HT1080 (cell line): ENCODE data around the gene SH3RF3. TPM values are rescaled to one million over a fixed set of nuclear protein-coding genes. Genes with fewer than 3 reads are reported as not detected.

ENCODE experiments used
- DNase-seq: peaks from one replicate; pipeline ENCODE4 v3.0.0-alpha.2; 2015; ENCODE audit warnings: low read depth
- total RNA-seq: library from RNA; depleted of rRNA; stranded (reverse); fragments of >200 nt; shearing (Covaris generic); gene quantifications from 2 replicates; pipeline ENCODE4 v1.2.3, GENCODE V29; 2014

Gene SH3RF3
- total RNA-seq, 1 experiment from 2014 or later, result 5.0 TPM

GRCh38 chr2:109258905-109259540 lies 130.0 kb downstream of the SH3RF3 start:
- DNase-seq, result no peak

DNA sequence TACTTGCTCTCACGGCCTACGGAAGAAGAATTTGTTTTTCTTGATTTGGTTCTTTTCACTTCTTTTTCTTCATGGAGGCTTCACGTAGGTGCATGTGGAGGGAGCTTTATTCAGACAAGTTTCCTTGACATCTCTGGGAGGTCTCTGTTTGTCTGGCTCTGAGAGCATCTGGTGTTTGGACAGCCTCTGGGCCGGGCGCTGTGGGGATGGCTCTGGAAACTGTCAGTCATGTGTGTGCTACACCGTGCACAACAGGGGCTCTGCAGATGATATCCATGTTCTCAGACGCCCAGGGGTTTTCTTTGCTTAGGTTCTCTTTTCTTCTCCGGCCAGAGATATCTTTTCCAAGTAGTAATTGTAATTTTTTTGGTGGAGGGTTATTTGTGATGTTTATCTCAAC lies 130.7 kb downstream of the SH3RF3 start:
- no peak for DNase-seq

DNA sequence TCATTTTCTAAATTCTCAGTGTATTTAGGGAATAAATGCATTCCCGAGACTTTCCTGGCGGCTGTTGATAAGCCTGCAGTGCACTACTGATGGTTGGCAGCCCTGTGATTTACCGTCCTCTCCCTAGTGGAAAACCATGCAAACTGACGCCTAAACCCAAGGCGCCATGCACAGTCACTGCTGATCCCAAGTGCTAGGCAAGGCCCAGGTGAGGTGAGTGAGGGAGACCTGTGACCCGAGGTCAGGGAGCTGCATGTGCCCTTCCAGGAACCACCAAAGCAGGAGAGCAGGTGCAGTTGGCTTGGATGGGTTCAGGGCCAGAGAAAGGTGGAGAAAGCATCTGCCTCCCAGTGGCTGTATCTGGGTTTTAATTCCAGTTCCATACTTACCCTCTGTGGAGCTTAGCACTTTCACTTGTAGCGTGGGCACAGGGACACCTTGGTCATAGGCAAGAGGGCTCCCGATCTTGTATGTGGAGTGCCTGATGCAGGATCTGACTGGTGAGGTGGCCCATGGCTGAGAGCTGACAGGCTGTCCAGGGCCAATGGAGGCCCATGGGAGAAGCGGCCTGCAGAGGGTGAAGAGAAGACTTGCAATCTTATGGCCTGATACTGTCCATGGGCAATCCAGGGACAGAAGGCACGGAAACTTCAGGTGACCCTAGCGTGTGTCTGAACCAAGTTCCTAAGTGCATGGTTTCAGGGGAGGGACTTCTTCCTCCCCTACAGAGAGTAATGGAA lies 131.3 kb downstream of the SH3RF3 start:
- no peak for DNase-seq

- DNase-seq, result peak; percentile 15
These were observed 132.1 kb downstream of the SH3RF3 start for GRCh38 chr2:109260886-109261700.

DNA sequence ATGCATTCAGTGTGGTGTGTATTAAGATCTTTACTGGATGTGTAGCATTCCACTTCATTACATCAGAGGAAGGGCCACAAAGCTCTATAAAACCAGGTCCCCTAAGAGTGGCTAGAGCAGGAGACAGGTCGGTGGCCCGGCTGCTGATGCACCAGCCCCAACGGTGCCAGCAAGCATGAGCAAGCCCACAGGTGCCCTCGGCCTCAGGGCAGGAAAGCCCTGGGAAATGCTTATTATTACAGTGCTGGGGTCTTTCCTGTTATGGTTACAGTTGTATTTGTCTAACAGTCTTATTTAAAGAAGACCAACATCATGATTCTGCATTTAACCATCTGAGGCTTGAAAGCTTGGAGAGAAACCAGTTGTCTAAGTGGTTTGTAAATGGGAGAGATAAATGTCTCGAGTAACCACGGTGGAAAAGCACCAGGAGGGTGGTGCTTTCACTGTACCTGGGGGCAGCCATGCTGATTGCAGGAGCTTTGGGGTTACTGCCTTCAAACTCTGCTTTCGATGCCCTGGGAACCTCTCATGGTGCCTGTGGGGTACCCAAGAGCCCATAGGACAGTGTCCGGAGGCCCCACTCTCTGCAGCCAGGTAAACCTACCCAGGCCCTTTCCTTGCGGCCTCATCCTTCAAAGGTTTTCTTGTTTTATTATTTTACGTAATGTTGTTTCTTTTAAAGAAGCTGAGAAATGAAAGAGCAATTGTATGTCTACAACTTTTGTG lies 133.1 kb downstream of the SH3RF3 start:
- no peak for DNase-seq

DNA sequence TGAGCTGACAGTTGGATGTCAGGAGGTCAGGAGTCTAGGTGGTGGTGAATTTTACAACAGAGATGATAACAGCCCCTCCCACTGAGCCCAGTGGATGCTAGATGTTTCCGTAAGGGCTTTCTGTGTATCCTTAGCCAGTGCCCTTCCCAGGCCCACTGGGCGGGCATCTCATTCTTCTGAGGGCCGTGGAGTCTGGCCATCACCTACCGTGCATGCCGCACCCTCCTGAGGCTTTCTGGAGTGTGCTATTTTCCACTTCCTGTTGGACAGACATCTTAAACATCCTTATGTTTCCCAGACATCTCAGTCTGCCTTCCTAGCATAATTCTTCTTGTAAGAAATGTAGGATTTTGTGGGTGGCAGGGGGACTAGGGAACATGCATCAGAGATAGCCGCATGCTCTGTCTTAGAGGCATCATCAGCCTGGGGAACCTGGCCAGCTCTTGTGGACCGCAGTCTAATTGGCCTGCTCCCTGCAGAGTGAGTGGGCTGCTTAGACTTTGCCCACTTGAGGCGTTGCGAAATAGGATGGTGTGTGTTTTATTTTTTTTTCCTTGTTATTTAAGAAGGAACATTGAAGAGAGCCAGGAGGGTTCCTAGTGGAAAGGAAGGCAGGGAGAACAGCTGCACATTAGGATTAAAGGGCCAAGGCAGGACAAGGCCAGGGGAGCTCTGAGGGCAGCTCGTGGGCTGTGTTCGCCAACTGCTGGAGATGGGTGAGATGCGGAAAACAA lies 135.8 kb downstream of the SH3RF3 start:
- DNase-seq, result no peak

DNA sequence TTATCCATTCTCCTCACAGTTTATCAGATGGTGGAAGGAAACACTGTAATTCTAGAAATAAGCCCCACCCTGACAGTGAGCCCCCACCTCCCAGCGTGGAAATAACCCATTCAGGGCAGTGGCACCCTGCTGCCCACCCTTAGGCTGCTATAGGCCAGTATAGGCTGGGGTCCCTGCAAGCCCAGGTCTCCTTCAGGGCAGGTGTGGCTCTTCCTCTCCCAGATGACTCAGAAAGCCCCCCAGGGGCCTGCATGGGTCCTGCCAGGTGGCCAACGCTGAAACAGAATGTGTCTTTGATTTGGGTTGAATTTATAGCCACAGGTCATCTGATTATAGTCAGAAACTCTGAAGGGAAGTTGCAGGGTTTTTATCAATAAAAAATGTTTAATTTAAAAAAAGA lies 136.4 kb downstream of the SH3RF3 start:
- no peak for DNase-seq

DNA sequence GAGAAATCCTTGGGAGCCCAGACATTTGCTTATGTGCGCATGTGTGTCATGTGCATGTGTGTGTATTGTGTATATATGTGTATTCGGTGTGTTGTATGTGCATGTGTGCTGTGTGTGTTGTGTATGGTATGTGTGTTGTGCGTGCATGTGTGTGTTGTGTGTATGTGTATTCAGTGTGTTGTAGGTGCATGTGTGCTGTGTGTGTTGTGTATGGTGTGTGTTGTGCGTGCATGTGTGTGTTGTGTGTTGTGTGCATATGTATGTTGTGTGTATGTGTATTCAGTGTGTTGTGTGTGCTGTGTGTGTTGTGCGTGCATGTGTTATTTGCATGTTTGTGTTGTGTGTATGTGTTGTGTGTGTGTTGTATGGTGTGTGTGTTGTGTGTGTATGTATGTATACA lies 136.9 kb downstream of the SH3RF3 start:
- DNase-seq, result no peak

DNA sequence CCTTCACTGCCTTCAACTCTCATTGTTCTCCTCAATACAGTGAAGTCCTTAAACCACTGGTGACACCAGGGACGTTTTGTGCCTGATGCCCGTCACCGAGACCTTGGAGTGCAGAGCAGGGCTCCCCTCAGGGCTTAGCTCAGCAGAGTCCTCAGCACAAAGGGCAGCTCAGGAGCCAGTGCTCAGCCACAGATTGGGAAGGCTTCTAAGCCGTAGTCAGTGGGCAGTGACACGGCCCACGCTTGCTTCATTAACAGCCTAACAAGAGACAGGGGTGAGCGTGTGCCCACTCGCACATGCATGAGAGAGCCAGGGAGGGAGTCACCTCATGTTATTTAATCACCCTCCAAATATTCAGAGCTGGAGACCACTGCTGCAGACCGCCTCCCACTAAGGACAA lies 137.5 kb downstream of the SH3RF3 start:
- no peak for DNase-seq

GRCh38 chr2:109266998-109267854 lies 138.2 kb downstream of the SH3RF3 start:
- DNase-seq, result no peak

- DNase-seq, result no peak
These were observed 139.9 kb downstream of the SH3RF3 start for GRCh38 chr2:109268916-109269315.

GRCh38 chr2:109269706-109270504 lies 140.9 kb downstream of the SH3RF3 start:
- no peak for DNase-seq

DNA sequence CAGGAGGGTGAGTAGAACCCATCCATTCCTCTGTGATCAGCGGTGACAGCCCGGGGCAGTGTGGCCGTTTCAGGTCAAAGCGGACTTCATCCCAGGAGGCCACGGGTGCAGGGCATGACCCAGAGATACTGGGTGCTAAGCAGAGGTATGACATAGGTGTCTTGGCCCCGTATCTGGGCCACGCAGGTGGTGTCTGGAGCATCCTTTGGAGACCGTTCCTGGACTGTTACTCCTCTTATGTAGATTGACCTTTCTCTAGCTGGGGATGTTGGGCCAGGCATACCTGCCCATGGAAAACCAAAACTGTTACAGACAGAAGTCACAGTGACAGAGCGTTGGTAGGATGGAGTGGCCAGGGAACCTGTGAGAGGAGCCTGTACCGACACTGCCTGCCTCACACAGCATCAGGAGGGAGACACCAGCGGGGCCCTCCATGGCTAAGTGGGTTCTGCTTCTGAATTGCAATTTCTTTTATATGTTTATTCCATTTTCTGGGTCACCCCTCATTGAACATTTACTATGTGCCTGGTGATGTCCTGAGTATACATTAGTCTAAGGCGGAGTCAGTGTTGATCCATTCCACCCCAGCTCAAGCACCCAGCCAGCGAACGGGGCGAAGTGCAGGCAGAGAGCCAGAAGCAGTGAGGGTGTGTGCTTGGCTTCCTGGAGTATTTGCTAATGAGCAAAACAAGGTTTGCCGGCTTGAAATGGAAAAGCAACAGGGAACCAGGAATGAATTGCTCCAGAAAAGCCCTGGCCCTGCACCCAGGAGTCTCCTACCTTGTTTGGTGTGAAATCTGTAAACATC lies 141.7 kb downstream of the SH3RF3 start:
- DNase-seq, result no peak

DNA sequence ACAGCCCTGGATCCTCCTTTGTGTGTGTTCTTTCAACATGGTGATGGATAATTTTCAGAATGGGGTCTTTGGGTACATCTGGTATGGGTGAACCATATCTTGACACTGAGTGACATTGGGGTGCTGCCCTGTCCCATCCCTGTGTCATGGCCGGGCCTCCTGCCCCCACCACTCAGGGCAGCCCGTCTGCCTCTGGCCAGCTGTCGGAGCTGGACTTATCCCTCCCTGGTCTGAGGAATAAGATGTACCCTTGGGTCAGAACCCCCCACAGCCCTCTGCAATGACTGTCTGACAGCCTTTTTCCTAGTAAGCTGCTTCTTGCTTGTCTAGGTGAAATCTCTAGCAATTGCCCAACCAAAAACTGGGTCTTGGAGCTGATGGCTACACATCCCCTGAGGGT lies 142.9 kb downstream of the SH3RF3 start:
- DNase-seq, result no peak

DNA sequence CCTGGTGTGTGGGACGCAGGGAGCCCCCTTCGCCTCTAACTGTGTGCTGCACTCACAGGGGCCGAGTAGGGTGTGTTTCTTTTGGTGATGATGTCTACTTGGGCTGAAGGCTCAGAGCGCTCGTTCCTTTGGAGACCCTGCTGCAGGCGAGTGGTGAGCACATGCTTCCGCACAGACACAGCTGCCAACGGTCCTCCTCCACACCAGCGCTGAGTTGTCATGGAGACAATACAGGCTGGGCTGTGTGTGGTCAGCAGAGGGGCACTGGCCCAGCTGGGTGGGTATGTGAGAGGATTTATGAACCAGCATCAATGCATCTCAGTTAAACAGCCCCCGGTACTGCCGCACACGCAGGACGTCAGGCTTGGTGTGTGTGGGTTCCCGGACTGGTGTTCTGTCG lies 143.5 kb downstream of the SH3RF3 start:
- no peak for DNase-seq

GRCh38 chr2:109275120-109276012 lies 146.4 kb downstream of the SH3RF3 start:
- no peak for DNase-seq

DNA sequence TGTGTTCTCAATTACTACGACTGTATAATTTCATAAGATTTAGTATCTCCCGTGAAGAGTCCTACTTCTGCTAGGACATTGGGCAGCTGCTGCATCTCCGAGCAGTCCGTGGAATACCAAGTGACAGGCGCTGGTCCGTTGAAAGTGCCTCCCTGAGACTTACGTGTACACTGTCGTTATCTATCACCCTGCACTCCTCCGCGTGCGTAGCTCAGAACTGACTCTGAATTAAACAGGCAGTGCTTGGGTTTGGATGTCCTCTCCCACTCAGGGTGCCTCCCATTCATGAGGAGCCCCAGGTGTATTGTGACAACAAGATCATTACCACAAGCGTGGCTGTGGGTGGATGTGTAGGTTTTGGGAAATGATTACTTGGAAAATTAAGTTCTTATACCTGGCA lies 148.4 kb downstream of the SH3RF3 start:
- no peak for DNase-seq
